GM18499 (cell line): ENCODE data around the gene SMIM10L2A.
A peak's percentile ranks its signal among the peaks of the same experiment; 100 is the strongest.
"Not testable (repeated sequence)": the region's sequence is repeated elsewhere in the genome, so short reads cannot be mapped to it uniquely, and the experiment has no call there.

Experiments
- ATAC-seq: cut with Tn5 transposase; IDR thresholded peaks from one replicate; pipeline ENCODE4 v1.9.1; 2021; ENCODE audit warnings: moderate number of reproducible peaks; ENCODE audit not compliant: insufficient read depth, unreplicated experiment

SMIM10L2A gene

DNA sequence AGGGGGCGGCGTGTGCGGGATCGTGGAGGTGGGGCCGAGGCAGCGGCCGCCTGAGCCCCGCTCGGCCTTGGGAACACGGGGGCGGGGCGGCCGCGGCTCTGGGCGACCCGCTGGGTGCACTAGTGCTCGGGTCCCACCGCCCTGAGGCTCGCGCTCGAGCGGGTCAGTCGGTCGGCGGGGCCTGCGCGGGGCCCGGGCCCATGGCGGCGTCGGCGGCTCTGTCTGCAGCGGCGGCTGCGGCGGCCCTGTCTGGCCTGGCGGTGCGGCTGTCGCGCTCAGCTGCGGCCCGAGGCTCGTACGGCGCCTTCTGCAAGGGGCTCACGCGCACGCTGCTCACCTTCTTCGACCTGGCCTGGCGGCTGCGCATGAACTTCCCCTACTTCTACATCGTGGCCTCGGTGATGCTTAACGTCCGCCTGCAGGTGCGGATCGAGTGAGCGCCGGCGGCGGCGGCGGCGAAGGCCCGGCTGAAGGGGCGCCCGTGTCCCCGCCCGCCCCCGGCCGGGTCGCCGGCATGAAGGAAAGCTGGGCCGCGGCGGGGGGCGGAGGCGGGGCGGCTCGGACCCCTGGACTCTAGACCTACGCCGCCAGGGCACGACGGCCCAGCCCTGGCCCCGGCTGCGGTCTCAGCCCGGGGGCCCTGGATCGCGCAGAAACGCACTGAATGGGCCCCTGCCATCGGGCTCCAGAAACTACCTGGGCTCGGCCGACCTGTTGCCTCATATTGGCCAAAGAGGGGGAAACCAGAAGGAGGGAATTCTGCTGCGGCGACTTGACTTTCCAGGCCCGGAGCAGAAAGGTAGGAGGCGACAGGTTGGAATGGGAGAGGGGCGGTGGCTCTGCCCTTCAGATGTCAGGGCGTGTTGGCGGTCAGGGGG is at the start of gene SMIM10L2A:
TSS of gene SMIM10L2A (plus strand) at position 13 of the 878 bp plus-strand sequence. CDS start at position 201, 188 bp downstream.
- peak; percentile 21 for ATAC-seq

DNA sequence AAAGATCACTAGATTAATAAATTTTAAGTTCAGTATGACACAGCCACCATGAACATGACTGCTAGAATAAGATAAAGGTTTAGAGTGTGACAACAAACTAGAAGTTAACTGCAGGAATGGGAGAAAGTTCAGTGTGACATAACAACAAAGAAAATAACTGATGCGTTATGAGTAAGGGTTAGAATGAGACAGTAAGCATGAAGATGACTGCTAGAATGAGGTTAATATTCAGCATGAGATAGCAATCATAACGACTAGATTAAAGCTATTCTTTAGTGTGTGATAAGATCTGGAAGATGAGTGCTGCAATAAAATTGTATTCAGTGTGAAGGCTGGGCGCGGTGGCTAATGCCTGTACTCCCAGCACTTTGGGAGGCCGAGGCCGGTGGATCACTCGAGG is 48.4 kb upstream of the SMIM10L2A start:
- ATAC-seq = no peak

DNA sequence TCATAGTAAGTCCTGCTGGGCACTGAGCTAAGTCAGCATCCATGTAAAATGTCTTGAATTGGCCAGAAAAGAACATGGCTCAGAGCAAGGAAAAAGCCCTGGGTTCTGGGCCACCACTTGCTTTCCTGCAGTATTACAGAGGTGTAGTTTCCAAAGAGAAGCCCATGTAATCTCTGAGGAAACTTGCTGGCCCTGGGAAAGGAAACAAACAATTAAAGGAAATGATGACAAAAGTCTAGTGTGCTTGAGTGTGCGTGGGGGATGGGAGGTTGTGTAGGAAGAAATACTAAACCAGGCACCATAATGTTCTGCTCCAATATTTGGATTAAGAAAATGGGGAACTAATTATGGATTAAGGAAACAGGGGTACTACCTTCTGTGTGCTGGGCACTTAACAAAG is 39.5 kb upstream of the SMIM10L2A start:
- ATAC-seq = no peak

DNA sequence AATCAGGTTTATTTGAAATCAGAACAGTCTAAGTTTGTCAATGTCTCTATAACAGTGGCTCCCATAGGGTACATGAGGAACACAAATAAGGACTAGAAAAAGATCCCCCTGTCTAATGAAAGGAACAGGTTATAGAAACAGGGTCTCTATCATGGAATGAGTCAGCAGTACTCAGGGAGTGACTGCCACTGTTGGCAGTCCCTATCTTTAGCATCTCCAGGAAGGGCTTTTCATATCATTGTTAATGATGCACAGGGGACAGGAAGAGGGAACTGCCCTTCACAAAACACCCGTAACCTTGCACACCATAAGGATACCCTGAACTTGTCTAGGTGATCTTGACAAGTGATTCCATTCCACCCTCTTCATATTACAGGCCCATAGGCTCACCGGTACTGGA is 38.5 kb upstream of the SMIM10L2A start:
- ATAC-seq = no peak

- ATAC-seq = no peak
Measured at GRCh38 chrX:135384161-135384836, 37.4 kb upstream of the SMIM10L2A start.

DNA sequence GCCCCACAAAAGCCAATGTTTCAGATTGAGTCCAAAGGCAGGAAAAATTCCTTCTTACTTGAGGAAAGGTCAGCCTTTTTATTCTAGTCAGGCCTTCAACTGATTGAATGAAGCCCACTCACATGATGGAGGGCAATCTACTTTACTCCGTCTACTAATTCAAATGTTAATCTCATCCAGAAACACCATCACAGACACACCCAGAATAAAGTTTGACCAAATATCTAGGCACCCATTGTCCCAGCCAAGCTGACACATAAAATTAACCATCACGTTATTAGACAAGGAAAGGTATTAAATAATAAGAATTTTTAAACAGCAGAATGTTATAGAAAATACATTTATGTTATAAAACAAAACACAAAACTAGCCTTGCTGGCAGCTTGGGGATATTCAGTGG is 32.9 kb upstream of the SMIM10L2A start:
- no peak for ATAC-seq

- ATAC-seq = no peak
Measured at GRCh38 chrX:135389243-135389642, 32.5 kb upstream of the SMIM10L2A start.

DNA sequence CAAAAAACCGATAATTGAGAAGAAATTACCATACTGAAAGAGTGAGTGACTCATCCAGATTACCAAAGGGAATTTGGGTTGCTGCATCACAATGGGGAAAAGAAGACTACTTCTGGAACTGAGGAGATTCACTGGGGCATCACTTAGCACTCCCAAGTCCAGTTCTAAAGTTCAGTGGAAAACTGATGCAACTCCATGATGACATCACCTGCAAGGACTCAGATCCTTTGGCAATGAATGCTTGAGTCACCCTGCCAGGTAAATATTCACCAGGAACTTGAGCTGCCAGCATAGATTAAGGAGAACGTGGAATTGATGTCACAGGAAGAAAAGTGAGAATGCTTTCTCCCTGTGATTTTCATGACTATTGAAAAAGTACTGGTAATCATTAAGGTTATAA is 32.0 kb upstream of the SMIM10L2A start:
- no peak for ATAC-seq

DNA sequence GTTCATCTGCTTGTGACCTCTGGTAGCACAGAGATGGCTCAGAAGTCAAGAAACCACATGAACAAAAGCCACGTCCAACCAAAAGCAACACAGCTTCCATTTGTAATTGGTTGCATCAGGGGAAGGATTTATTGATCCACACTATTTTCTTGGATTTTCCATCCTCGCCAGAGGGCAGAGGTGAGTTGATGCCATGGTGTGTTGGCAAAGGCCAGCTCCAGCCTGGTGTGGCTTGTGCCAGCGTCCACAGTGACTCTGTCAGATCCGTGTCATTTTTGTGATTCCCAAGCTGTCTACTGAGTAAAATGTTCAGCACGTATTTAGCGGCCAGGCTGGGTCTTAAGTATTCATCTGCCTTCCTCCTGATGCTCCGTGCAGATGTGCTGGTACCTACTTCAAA is 30.0 kb upstream of the SMIM10L2A start:
- no peak for ATAC-seq

DNA sequence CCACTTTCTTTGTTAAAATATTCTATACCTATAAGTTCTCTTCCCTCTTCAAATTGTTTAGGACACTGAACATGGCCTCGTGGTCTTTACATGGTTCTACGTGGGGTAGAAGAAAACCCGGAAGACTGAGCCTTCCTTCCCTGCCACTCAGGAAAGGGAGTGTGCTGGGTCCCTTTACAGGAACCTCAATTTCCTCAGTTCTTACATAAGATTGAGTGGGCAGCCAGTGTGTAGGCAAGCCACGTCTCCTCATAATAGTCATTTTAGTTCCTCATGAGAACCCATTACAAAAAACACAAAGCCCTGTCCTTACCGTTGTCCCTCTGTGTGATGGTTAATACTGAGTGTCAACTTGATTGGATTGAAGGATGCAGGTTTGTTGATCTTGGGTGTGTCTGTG is 28.7 kb upstream of the SMIM10L2A start:
- ATAC-seq = no peak

- no peak for ATAC-seq
Measured at GRCh38 chrX:135395064-135395463, 26.7 kb upstream of the SMIM10L2A start.

DNA sequence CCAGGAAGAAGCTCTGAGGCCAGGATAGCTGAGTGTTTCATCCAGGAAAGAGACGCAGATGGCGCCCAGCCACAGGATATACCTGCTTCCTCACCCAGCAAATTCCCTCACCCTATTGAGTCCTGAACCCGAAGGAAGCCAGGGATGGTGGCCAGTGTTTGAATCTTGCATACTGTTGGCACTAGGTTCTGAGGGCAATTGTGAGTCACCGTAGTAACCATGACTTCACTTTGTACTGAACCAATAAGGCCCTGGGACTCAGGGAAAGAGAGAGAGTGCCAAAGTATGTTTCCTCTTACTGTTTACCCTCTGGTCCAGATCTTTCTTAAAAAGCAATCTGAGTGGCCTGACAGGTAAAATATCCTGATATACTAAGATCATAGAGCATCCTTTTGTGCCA is 25.6 kb upstream of the SMIM10L2A start:
- no peak for ATAC-seq

DNA sequence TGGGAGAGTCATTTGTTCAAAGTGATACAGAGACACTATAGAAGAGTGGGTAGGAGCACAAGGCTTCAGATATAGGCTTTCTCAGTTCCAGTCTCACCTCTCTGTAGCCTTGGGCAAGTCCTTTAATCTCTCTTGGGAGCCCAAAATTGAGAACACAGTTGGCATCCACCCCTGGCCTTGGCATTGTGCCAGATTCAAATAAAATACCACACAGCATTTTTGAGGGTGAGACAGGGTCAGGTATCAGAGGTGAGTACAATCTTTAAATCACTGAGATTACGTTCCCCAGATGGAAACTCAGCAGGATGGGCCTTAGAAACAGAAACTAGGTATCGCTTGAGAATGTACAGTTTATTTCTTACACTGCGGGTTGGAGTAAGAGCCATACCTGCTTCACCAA is 25.2 kb upstream of the SMIM10L2A start:
- ATAC-seq = no peak

GRCh38 chrX:135397652-135398051 is 24.1 kb upstream of the SMIM10L2A start:
- no peak for ATAC-seq

DNA sequence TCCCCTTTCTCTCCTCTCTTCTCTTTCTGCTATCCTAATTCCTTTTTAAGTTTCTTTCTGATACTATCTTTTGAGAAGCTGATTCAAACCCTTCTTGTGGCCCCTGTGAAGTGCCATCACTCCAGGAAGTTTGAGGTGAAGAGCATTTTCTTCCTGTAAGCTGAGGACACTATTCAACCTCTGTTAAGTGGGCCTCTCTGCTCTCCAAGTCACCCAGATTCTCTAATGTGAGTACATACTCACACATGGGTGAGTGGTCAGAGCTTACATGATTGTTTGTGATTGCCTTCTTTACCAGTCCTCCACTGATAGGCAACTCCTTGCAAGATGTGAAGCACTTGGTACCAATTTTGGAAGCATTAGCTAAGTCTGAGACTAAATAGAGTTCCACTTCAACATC is 18.4 kb upstream of the SMIM10L2A start:
- no peak for ATAC-seq

GRCh38 chrX:135406428-135406827 is 15.3 kb upstream of the SMIM10L2A start:
- not testable (repeated sequence) for ATAC-seq

GRCh38 chrX:135408794-135409193 is 12.9 kb upstream of the SMIM10L2A start:
- ATAC-seq = no peak

- no peak for ATAC-seq
Measured at GRCh38 chrX:135410861-135411627, 10.7 kb upstream of the SMIM10L2A start.

- no peak for ATAC-seq
Measured at GRCh38 chrX:135411893-135412292, 9.9 kb upstream of the SMIM10L2A start.

- no peak for ATAC-seq
Measured at GRCh38 chrX:135416546-135416945, 5.2 kb upstream of the SMIM10L2A start.

DNA sequence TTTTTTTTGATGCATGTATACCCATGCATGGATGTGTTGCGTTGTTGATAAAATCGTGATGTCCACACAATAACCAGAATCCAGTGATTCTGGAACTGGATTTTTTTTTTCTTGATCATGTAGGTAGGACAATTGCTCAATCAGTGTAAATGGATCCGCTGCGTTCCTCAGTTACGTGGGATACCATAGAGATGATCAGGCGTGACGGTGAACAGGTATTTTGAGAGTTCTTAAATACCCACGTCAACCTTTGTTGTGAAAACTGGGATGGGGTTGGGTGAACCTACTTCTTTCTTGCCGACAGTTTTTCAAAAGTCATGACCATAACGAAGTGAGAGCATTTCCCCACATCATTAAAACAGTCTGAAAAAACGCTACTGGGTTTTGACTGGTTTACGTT is 913 bp upstream of the SMIM10L2A start:
- no peak for ATAC-seq
